GM19193 (cell line): Measurements from ENCODE around the gene HBM.

Experiments
- POLR2A ChIP-seq: IDR thresholded peaks from 4 replicates; pipeline ENCODE4 v1.6.1; 2011; ENCODE audit not compliant: insufficient read depth, insufficient read length; ENCODE audit errors: extremely low read depth

The HBM gene, protein sequence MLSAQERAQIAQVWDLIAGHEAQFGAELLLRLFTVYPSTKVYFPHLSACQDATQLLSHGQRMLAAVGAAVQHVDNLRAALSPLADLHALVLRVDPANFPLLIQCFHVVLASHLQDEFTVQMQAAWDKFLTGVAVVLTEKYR

DNA sequence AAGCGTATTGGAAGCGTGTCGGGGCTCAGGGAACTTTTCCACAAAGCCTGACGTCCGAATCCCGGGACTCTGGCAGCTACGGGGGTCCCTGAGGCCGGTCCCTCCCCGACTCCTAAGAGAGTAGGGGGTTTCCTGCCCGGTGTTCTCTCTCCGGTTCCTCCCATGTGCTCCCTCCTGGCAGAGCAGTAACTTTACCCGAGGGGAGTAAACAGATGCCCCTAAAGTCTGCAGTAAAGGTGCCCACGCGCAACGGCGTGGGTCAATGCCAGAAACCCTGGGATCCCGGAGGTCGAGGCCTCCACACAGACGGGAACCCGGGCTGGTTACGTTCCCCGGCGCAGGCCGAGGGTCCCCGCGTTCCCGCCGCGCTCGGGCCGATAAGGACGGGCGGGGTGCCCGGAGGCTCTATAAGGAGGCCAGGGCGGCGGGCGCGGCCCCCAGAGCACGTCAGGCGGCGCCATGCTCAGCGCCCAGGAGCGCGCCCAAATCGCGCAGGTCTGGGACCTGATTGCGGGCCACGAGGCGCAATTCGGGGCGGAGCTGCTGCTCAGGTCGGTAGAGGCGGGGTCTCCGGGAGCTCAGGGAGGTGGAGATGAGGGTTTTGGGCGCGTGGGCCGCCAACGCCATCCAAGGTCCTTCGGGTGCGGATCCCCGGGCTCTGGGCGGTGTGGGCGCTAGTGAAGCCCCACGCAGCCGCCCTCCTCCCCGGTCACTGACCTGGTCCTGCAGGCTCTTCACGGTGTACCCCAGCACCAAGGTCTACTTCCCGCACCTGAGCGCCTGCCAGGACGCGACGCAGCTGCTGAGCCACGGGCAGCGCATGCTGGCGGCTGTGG, at the start of gene HBM:
TSS of gene HBM (plus strand) at position 440 of the 836 bp plus-strand sequence. CDS start at position 460, 20 bp downstream.
- TF ChIP-seq POLR2A = no peak

DNA sequence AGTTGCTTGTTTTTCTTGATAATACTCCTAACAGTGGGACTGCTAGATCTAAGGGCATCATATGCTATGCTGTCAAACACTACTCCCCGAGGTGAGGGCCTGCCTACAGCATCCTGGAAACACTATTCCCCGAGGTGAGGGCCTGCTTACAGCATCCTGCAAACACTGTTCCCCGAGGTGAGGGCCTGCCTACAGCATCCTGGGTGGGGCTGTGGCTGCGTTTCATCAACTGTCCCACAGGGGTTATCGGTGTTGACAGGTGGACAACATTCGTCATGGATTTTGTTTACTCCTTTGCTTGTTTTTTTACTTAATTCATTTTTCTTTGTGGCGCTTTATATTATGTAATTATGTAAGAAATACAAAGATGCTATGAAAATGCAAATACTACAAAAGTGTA, 49.8 kb upstream of the HBM start:
- no peak for TF ChIP-seq POLR2A

DNA sequence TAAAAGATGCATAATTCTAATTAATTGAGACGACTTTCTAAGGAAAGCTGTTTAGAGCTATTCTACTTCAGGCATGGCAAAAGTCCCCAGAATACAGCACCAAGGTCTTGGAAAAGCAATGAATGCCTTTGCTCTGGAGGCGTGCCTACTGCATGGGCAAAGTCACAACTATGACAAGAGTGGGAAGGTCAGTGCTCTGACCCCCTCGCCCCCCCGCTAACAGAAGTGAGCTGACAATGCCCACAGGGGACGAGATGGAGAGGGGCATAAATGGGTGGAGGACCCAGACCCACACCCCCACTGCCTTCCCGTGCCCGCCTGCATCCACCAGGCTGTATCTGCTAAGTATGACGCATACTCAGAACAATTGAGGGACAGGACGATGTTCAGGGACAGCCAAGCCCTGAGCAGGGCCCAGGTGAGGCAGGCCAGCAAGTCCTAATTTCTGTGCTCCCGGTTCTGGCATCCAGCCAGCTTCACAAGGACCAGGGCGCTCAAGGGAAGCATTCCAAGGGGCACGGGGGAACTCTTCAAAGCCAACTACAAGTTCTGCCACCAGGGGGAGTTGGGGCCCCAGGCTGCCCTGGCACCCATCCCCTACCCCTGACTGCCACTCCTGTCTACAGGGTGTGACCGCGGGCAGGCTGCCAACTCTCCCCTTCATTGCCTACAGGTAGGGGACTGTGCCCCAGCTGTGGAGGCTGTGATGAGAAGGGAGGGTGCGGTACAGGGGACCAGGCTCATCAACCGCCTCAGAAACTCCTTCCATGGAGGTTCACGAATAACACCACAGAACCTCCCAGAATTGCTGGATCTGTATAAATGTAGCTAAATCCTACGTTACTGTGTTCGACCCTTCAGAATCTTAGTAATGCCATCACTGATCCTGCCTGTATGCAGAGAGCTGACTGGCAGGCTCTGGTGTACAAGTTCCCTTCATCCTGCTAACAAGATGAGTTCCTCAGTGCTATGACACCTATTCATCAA, 48.1 kb upstream of the HBM start:
- TF ChIP-seq POLR2A = no peak

DNA sequence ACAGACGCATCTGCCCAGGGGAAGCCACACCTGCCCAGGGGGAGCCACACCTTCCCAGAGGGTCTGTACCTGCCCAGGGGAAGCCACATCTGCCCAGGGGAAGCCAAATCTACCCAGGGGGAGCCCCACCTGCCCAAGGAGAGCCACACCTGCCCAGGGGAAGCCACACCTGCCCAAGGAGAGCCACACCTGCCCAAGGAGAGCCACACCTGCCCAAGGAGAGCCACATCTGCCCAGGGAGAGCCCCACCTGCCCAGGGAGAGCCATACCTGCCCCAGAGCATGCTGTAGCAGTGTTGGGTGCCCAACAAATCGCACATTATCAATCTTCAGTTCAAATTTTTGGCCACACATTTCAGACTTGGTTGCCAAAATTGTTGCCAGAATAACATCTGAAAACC, 46.9 kb upstream of the HBM start:
- no peak for TF ChIP-seq POLR2A

DNA sequence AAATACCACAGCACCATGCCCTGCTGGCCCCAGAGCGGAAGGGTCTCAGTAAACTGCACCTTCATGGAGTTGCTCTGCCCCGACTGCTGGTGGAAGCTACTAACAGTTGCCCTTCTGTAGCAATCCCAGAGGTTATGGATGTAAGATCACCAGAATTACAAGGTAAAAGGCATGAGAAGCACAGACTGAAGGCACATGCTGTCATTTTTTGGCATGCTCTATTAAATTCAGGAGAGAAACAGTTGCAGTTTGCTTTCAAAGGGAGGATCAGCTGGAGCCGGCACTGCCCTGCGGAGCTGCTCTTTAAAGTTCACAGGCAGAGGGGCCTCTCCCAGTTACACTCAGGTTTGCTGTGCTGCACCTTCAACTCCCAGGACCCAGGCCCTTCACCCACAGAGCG, 46.5 kb upstream of the HBM start:
- no peak for TF ChIP-seq POLR2A

DNA sequence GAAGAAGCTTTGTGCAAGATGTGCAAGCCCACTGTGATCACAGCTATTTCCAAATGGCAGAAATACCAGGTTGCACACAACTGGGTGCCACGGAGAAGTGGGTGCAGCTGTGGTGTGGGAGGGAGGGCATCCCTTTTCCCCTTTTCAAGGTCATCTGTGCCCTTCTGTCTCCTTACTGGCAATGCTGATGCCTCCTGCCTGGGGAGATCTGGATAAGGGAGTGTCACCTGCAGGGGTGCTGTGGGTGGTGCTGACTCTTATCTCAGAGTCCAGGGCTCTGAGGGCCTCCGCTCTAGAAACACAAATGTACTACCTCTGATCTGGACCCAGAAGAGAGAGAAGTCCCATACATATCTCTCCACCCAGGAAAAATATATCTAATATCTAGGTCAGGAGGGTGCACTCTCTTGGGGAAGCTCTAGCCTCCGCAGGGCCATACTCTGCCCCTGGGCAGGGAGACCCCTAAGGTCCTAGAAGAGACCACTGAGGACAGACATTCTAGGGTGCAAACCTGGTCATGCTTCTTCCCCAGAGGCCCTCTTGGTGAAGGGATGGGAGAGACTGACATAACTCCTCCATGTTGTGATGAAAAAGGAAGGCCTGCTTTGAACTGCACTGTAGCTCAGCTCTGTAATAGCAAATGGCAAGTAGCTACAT, 45.8 kb upstream of the HBM start:
- no peak for TF ChIP-seq POLR2A

DNA sequence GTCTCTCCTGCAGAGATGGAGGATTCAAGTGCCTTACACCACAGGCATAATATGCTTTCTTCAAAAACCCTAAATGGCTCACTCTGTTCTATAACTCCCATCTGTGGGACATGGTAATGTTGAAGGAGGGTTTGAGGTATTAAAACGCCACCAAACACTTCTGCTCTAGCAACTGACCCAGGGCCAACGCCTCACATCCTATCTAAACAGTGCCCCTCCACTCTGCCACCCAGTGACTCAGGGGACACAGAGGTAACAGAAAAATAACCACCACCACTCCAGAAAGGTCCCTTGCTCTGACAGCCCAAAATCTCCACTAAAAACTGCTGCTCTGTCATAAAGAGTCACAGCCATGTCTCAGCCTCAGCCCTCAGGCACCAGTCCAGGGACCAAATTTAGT, 45.0 kb upstream of the HBM start:
- no peak for TF ChIP-seq POLR2A

DNA sequence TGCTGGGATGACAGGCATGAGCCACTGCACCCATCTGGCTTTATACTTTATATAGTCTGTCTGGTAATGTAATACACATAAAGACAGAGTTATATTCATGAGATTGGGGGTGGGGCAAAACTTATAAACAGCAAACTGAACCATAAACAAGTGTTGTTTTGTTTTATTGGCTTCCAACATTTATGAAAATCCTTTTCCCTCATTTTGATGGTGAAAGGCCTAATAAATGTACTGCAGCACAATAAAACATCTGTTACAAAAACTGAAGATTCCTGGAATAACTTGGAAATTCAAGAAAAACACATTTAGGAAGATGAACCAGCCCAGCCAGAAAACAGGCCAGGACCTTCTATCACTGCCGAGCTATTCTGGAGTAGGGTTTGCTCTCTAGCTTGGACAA, 43.4 kb upstream of the HBM start:
- TF ChIP-seq POLR2A = no peak

DNA sequence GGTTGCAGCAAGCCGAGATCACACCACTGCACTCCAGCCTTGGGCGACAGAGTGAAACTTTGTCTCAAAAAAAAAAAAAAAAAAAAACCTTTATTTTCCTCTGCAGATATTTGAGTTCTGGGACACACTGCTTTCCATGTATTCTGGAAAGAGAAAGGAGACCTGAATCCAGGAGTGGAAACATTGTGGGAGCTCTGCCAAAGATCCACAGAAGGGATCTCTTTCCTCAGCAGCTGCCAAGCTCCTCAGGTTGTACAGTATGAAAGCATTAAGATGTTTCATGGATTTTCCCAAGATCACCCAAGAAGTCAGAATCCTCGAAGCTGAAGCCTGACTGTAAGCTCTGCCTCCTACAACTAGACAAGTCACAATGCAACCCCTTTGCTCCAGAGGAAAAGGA, 40.8 kb upstream of the HBM start:
- TF ChIP-seq POLR2A = no peak

DNA sequence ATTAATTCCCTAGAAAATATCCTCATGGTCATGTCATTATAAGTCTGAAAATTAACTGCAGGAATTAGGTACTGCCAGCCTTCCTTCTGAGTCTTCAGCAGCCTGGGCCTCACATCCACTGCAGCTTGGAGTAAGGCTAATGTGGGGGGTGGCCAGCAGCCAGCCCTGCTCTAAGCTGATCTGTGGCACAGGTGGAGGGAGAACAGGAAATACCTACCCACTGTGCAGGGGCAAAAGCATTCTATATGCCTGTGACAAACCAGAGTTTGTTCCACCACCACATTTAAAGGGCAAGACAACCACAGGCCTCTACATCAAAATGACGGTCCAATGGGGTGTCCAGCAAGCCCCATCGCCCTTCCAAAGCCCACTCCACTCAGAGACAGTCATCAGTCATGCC, 36.7 kb upstream of the HBM start:
- TF ChIP-seq POLR2A = no peak

DNA sequence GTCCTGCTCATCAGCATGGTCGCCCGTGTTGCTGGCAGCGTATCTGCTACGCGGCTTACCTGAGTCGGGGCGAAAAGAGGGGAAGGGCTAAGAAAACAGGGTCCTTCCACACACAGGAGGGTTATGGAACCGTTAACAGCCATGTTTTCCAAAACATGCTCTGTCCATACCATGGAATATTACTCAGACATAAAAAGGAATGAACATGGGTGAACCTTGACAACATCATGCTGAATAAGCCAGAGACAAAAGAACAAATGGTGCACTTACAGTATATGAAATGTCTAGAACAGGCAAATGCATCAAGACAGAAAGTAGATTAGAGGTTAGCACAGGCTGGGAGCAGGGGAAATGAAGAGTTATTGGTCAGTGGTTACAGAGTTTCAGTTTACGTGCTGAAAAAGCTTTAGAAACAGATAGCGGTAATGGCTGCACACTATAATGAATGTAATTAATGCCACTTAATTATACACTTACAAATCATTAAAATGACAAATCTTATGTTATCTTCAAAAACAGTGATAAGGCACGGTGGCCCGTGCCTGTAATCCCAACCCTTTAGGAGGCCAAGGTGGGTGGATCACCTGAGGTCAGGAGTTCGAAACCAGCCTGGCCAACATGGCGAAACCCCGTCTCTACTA, 35.1 kb upstream of the HBM start:
- no peak for TF ChIP-seq POLR2A

DNA sequence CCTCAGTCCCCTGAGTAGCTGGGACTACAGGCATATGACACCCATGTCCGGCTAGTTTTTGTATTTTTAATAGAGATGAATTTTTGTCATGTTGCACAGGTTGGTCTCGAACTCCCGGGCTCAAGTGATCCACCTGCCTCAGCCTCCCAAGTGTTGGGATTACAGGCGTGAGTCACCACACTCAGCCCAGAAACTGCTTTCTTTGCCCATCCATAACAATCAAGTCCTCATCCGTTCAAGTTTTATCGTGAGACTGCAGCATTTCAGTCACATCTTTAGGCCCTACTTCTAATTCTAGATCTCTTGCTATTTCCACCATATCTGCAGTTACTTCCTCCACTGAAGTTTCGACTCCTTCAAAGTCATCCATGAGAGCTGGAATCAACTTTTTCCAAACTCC, 33.7 kb upstream of the HBM start:
- TF ChIP-seq POLR2A = no peak

DNA sequence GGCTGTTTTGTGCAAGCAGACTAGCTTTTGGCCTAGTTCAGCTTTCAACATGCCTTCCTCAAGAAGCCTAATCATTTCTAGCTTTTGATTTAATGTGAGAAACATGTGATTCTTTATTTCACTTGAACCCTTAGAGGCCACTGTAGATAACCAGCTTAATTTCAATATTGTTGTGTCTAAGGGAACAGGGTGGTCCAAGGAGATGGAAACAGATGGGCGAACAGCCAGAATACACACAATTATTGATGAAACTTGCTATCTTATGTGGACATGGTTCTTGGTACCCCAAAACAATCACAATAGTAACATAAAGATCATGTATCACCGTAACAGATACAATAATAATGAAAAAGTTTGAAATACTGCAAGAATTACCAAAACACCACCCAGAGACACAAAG, 32.1 kb upstream of the HBM start:
- TF ChIP-seq POLR2A = no peak

DNA sequence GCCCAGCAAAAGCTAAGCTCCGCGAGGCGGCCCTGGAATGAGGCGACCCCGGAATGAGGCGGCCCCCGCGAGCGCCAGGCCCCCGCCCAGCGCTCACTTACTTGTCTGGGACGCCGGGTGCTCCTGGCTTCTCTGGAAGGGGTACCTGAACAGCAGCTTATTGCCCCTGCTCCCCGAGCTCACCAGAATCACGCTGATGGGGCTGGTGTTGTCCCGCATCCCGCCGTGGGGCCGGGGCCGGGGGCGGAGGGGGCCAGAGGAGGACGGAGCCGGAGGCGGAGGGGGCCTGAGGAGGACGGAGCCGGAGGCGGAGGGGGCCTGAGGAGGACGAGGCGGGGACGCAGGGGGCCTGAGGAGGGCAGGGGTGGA, 27.7 kb upstream of the HBM start:
- TF ChIP-seq POLR2A = no peak

DNA sequence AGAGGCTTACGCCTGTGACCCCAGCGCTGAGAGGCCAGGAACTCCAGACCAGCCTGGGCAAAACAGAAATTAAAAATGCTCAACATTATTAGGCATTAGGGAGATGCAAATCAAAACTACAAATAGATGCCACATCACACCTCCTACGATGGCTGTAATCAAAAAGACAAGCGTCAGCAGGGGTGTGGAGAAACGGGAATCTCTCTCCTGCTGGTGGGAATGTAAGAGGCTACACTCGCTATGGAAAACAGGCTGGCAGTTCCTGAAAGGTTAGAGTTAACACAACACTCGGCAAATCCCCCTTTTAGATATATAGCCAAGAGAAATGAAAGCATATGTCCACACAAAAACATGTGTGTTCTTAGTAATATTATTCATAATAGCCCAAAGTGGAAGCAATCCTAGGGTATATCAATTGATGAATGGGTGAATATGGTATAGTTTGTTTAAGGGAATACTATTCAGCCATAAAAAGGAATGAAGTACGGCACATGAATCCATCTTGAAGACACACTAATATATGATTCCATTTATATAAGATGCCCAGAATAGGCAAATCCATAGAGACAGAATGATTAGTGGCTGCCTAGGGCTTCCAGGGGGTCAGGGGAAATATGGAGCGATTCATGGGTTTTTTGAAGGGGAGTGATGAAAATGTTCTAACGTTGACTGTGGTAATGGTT, 25.5 kb upstream of the HBM start:
- TF ChIP-seq POLR2A = no peak
